NCI-H1436 treated with DMSO at 0.1 percent for 48 hours (cell line): ENCODE measurements around the gene TP53I3.
"Not testable (repeated sequence)": the region's sequence is repeated elsewhere in the genome, so short reads cannot be mapped to it uniquely, and the experiment has no call there.

Source experiments
- DNase-seq: peaks from one replicate; lab custom pipeline; 2025; lab: John Stamatoyannopoulos, UW

TP53I3 gene

GRCh38 chr2:24095171-24095677, 10.6 kb upstream of the TP53I3 start:
- DNase-seq = not testable (repeated sequence)

- DNase-seq = not testable (repeated sequence)
These were observed 8.6 kb upstream of the TP53I3 start for GRCh38 chr2:24093270-24093669.

GRCh38 chr2:24088821-24089359, 4.3 kb upstream of the TP53I3 start:
- no peak for DNase-seq

GRCh38 chr2:24087032-24087431, 2.4 kb upstream of the TP53I3 start:
- DNase-seq = no peak

GRCh38 chr2:24086241-24086640, 1.6 kb upstream of the TP53I3 start:
- no peak for DNase-seq

- DNase-seq = no peak
These were observed 511 bp upstream of the TP53I3 start for GRCh38 chr2:24085200-24085489.

GRCh38 chr2:24083567-24084385, 858 bp downstream of the TP53I3 start:
- peak; percentile 22 for DNase-seq

- DNase-seq = no peak
These were observed 1.7 kb downstream of the TP53I3 start for GRCh38 chr2:24082787-24083566.

GRCh38 chr2:24080701-24081100, 3.9 kb downstream of the TP53I3 start:
- DNase-seq = no peak

- DNase-seq = no peak
These were observed 6.8 kb downstream of the TP53I3 start for GRCh38 chr2:24077879-24078278.

- no peak for DNase-seq
These were observed 7.1 kb downstream of the TP53I3 start for GRCh38 chr2:24077535-24077877.

GRCh38 chr2:24076849-24077534, 7.6 kb downstream of the TP53I3 start:
- DNase-seq = no peak

- peak; percentile 97 for DNase-seq
These were observed 8.5 kb downstream of the TP53I3 start, which contains the start of gene SF3B6 for GRCh38 chr2:24075915-24076848. Gene SF3B6 (minus strand): TSS chr2:24076326. CDS start chr2:24076229, 97 bp downstream.

GRCh38 chr2:24075259-24075658, 9.4 kb downstream of the TP53I3 start:
- no peak for DNase-seq

GRCh38 chr2:24073816-24074215, 10.8 kb downstream of the TP53I3 start:
- DNase-seq = no peak

- no peak for DNase-seq
These were observed 12.4 kb downstream of the TP53I3 start for GRCh38 chr2:24072259-24072658.

- no peak for DNase-seq
These were observed 19.3 kb downstream of the TP53I3 start for GRCh38 chr2:24065341-24065740.

- no peak for DNase-seq
These were observed 25.9 kb downstream of the TP53I3 start for GRCh38 chr2:24058564-24059271.

GRCh38 chr2:24055750-24056149, 28.9 kb downstream of the TP53I3 start:
- DNase-seq = no peak

GRCh38 chr2:24054366-24055010, 30.1 kb downstream of the TP53I3 start:
- no peak for DNase-seq
